Uterus (tissue), 2 donors: Measurements from ENCODE around the gene BTN2A1.

Experiments used
- CTCF ChIP-seq, 4 experiments: fragments of 200-600 bp in 2 of 4; fragments of 450-650 bp in 2 of 4; sonication (generic) in 2 of 4; IDR thresholded peaks; one replicate each; pipeline ENCODE4 v1.5.1; 2016 to 2019; ENCODE audit warnings: antibody characterized with exemption in 4 of 4, mild to moderate bottlenecking in 2 of 4, moderate library complexity in 1 of 4
- POLR2A ChIP-seq, 2 donors: fragments of 450-650 bp; IDR thresholded peaks; one replicate each; pipeline ENCODE4 v1.6.1; 2016; ENCODE audit warnings: antibody characterized with exemption in 2 of 2, mild to moderate bottlenecking in 1 of 2, moderate library complexity in 1 of 2

- TF ChIP-seq POLR2A (IDR thresholded peaks at IDR 0.05) (peak in 1 of 2 donors; percentile 81), CTCF (IDR thresholded peaks at IDR 0.05) (no peak)
Observed at GRCh38 chr6:26421259-26422144, 36.3 kb upstream of the BTN2A1 start.
